Measurements from ENCODE around the gene SPINT1.

GRCh38 chr15:40812721-40813425 is 31.0 kb upstream of the SPINT1 start:
- TF ChIP-seq L3MBTL2 (conservative IDR thresholded peaks at IDR 0.05) (no peak), FOXA1 (IDR thresholded peaks at IDR 0.05) (no peak), TARDBP (IDR thresholded peaks at IDR 0.05) (no peak), SP1 (IDR thresholded peaks at IDR 0.05) (no peak), HDGF (IDR thresholded peaks at IDR 0.05; ENCODE audit: borderline replicate concordance) (no peak), FOXK2 (IDR thresholded peaks at IDR 0.05) (no peak), BHLHE40 (IDR thresholded peaks at IDR 0.05; ENCODE audit: borderline replicate concordance) (no peak), SUZ12 (IDR thresholded peaks at IDR 0.05) (no peak), ZNF384 (IDR thresholded peaks at IDR 0.05) (no peak), LEF1 (IDR thresholded peaks at IDR 0.05; ENCODE audit: borderline replicate concordance) (no peak), ARNT (IDR thresholded peaks at IDR 0.05) (no peak)

Measured in HEK293T (cell line).